ENCODE data around the gene CENPN.

DNA sequence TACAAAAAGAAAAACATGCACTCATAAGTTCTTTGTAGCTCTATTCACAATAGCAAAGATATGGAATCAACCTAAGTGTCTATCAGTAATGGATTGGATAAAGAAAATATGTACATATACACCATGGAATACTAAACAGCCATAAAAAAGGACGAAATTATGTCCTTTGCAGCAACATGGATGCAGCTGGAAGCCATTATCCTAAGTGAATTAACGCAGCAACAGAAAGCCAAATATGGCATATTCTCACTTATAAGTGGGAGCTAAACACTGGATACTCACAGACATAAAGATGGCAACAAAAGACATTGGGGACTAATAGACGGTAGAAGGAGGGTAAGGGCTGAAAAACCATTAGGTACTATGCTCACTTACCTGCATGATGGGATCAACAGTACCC, 6.1 kb upstream of the CENPN start:
- TF ChIP-seq, protein P1, sequence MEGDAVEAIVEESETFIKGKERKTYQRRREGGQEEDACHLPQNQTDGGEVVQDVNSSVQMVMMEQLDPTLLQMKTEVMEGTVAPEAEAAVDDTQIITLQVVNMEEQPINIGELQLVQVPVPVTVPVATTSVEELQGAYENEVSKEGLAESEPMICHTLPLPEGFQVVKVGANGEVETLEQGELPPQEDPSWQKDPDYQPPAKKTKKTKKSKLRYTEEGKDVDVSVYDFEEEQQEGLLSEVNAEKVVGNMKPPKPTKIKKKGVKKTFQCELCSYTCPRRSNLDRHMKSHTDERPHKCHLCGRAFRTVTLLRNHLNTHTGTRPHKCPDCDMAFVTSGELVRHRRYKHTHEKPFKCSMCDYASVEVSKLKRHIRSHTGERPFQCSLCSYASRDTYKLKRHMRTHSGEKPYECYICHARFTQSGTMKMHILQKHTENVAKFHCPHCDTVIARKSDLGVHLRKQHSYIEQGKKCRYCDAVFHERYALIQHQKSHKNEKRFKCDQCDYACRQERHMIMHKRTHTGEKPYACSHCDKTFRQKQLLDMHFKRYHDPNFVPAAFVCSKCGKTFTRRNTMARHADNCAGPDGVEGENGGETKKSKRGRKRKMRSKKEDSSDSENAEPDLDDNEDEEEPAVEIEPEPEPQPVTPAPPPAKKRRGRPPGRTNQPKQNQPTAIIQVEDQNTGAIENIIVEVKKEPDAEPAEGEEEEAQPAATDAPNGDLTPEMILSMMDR (IDR thresholded peaks at IDR 0.05), result no peak
- no peak for TF ChIP-seq POLR2A (IDR thresholded peaks at IDR 0.05)

Data from body of pancreas (tissue), 4 donors.